SK-N-SH (cell line): Measurements from ENCODE around the gene P2RY6. TPM values are rescaled to one million over a fixed set of nuclear protein-coding genes. Genes with fewer than 3 reads are reported as not detected.

Experiments used
- CTCF ChIA-PET: fragments of 300-600, 350-600 bp; formaldehyde crosslinking; extraction: SDS; loops from one replicate; lab custom pipeline; 2021; lab: Yijun Ruan, JAX
- POLR2A ChIA-PET: fragments of 350-600 bp; sonication (Branson Sonifier 250); formaldehyde crosslinking; extraction: SDS; loops from one replicate; lab custom pipeline; 2020; ENCODE audit warnings: antibody characterized with exemption, inconsistent platforms; lab: Yijun Ruan, JAX
- DNase-seq: peaks from one replicate; pipeline ENCODE4 v3.0.0; 2012
- H2AFZ ChIP-seq: fragments of 200-600 bp; sonication (generic); 2 replicates; pipeline ENCODE4 v1.8.1; 2016; ENCODE audit warnings: antibody characterized with exemption, mild to moderate bottlenecking, low read depth
- H3F3A ChIP-seq: fragments of 200-600 bp; sonication (generic); replicated peaks from 2 replicates; pipeline ENCODE3; 2016; ENCODE audit warnings: antibody characterized with exemption, mild to moderate bottlenecking; ENCODE audit not compliant: insufficient read depth
- H3K27ac ChIP-seq, 2 experiments: fragments of 200-500 bp in 1 of 2; fragments of 200-600 bp in 1 of 2; sonication (Bioruptor generic) in 1 of 2; sonication (generic), shearing (Covaris generic) in 1 of 2; 2 replicates each; pipeline versions ENCODE4 v1.5.1 to v1.6.1; 2014 to 2016; ENCODE audit warnings: low read depth in 2 of 2, inconsistent platforms in 1 of 2, low read length in 1 of 2, mild to moderate bottlenecking in 1 of 2, mixed read lengths in 1 of 2
- H3K27me3 ChIP-seq: fragments of 200-600 bp; sonication (generic), shearing (Covaris generic); 2 replicates; pipeline ENCODE4 v1.6.1; 2016; ENCODE audit warnings: mixed run types; ENCODE audit not compliant: insufficient read depth
- H3K36me3 ChIP-seq, 2 experiments: fragments of 200-500 bp in 1 of 2; fragments of 200-600 bp in 1 of 2; sonication (Bioruptor generic) in 1 of 2; sonication (generic) in 1 of 2; replicated peaks in 1 of 2; 2 replicates each; pipeline versions ENCODE3 to v1.5.1; 2014 to 2016; ENCODE audit warnings: low read length in 1 of 2, mild to moderate bottlenecking in 1 of 2; ENCODE audit not compliant: insufficient read depth in 2 of 2, control insufficient read depth in 1 of 2
- H3K4me1 ChIP-seq, 2 experiments: fragments of 200-500 bp in 1 of 2; fragments of 200-600 bp in 1 of 2; sonication (Bioruptor generic) in 1 of 2; sonication (generic), shearing (Covaris generic) in 1 of 2; 2 replicates each; pipeline versions ENCODE4 v1.5.1 to v1.6.1; 2014 to 2016; ENCODE audit warnings: low read depth in 1 of 2, low read length in 1 of 2, mixed run types in 1 of 2; ENCODE audit not compliant: insufficient read depth in 2 of 2, control insufficient read depth in 1 of 2
- H3K4me2 ChIP-seq: fragments of 200-600 bp; sonication (generic), shearing (Covaris generic); 2 replicates; pipeline ENCODE4 v1.6.1; 2017; ENCODE audit warnings: mixed run types
- H3K4me3 ChIP-seq, 2 experiments: fragments of 200-500 bp in 1 of 2; fragments of 200-600 bp in 1 of 2; sonication (Bioruptor generic) in 1 of 2; sonication (generic), shearing (Covaris generic) in 1 of 2; 2 replicates each; pipeline versions ENCODE4 v1.5.1 to v1.8.1; 2014 to 2016; ENCODE audit warnings: low read depth in 2 of 2, inconsistent platforms in 1 of 2, low read length in 1 of 2, mild to moderate bottlenecking in 1 of 2, mixed read lengths in 1 of 2, moderate library complexity in 1 of 2
- H3K79me2 ChIP-seq: fragments of 200-600 bp; sonication (generic); 2 replicates; pipeline ENCODE4 v1.8.1; 2017; ENCODE audit warnings: mild to moderate bottlenecking; ENCODE audit not compliant: insufficient read depth
- H3K9ac ChIP-seq: fragments of 200-600 bp; sonication (generic); 2 replicates; pipeline ENCODE4 v1.6.1; 2017; ENCODE audit warnings: mixed run types
- H3K9me2 ChIP-seq: fragments of 200-600 bp; sonication (generic); 2 replicates; pipeline ENCODE4 v1.6.1; 2017; ENCODE audit warnings: mixed run types
- H3K9me3 ChIP-seq: fragments of 200-600 bp; sonication (generic); 2 replicates; pipeline ENCODE4 v1.6.1; 2017; ENCODE audit warnings: mixed run types, mild to moderate bottlenecking, moderate library complexity
- H4K20me1 ChIP-seq: fragments of 200-600 bp; sonication (generic); 2 replicates; pipeline ENCODE4 v1.6.1; 2017; ENCODE audit warnings: mild to moderate bottlenecking, mixed run types; ENCODE audit not compliant: insufficient read depth
- NFIC ChIP-seq: IDR thresholded peaks from 2 replicates; pipeline ENCODE4 v1.4.0; 2012; ENCODE audit warnings: borderline replicate concordance
- RCOR1 ChIP-seq: fragments of 150-350 bp; IDR thresholded peaks from 2 replicates; pipeline ENCODE4 v1.6.1; 2017; ENCODE audit warnings: antibody characterized with exemption, low read length
- REST ChIP-seq: IDR thresholded peaks from 2 replicates; pipeline ENCODE4 v1.6.1; 2012; ENCODE audit warnings: mild to moderate bottlenecking, low read depth, low read length, moderate library complexity
- SIN3A ChIP-seq: IDR thresholded peaks from 2 replicates; pipeline ENCODE4 v1.6.1; 2012; ENCODE audit warnings: low read depth, mild to moderate bottlenecking, low read length, moderate library complexity, borderline replicate concordance
- TCF12 ChIP-seq: IDR thresholded peaks from 2 replicates; pipeline ENCODE4 v1.4.0; 2012
- WGBS: methylation state at CpG from one replicate; pipeline ENCODE4 v1.1.6; 2017; ENCODE audit warnings: low lambda C conversion rate; 5-methylcytosine and 5-hydroxymethylcytosine counted together
- polyA plus RNA-seq, 3 experiments: library from polyadenylated mRNA; depleted of rRNA; stranded (reverse); fragments of >200 nt; gene quantifications; 2 replicates each; pipeline ENCODE4 v1.2.3, GENCODE V29; 2012
- TF ChIP-seq, protein P1 (sequence below): IDR thresholded peaks from 2 replicates; pipeline ENCODE4 v1.4.0; 2012; ENCODE audit warnings: low read depth

P2RY6 gene
- polyA plus RNA-seq, 1 of the 3 experiments (the other 2 are of a cell fraction) = 0.15 TPM

- Histone ChIP-seq H3K27ac (peak overlapping the region; percentile 54 to 82), H3K9me3 (no peaks in the 10 kb centered on the region), H2AFZ (no peak overlapping the region)
- POLR2A ChIA-PET = interaction anchor here (1.1 kb wide), 1 partner anchor 18 kb away, joined by 3 read pairs; no protein-coding TSS in a partner anchor
- TF ChIP-seq TCF12 (peak; percentile 82), SIN3A (no peak), RCOR1 (peak; percentile 63; the same call in 1 of the 2 replicates), REST (no peak)
- TF ChIP-seq, protein P1, sequence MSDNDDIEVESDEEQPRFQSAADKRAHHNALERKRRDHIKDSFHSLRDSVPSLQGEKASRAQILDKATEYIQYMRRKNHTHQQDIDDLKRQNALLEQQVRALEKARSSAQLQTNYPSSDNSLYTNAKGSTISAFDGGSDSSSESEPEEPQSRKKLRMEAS = 0 out of 2 replicates have a peak, but pooled peaks have one; percentile 14
- TF ChIP-seq, all 33 proteins: peak for 3
- H4K20me1 ChIP-seq = peaks cover 85% of the 10 kb centered on the region
- peak overlapping the region; percentile 99 for H3K4me2 ChIP-seq
- H3K9ac ChIP-seq = peak overlapping the region; percentile 61; the same call in 1 of the 2 replicates
- peaks cover 98% of the 10 kb centered on the region for H3K79me2 ChIP-seq
- peaks cover 76 to 84% of the 10 kb centered on the region in 2 experiments; a peak in 3 of 4 replicates for H3K4me1 ChIP-seq
- H3F3A ChIP-seq = peaks cover 3% of the 10 kb centered on the region
- 76% methylated on average over 3 of the region's 6 CpGs for WGBS
- CTCF ChIA-PET = interaction anchor here (0.9 to 17.6 kb wide), 10 partner anchors 11 to 348 kb away, joined by 3 to 395 read pairs (median 6); no protein-coding TSS in a partner anchor
- peaks cover 0 to 15% of the 10 kb centered on the region in 2 experiments for H3K36me3 ChIP-seq
- H3K4me3 ChIP-seq = peak overlapping the region; percentile 38 to 86
- peak; percentile 83 for DNase-seq
- H3K9me2 ChIP-seq = no peaks in the 10 kb centered on the region
- no peaks in the 10 kb centered on the region for H3K27me3 ChIP-seq
Observed at GRCh38 chr11:73312851-73313327, 40.8 kb downstream of the P2RY6 start.

GRCh38 chr11:73313652-73314051 is 41.5 kb downstream of the P2RY6 start:
- POLR2A ChIA-PET = no interaction called here
- Histone ChIP-seq H3K36me3 (peaks cover 0 to 15% of the 10 kb centered on the region in 2 experiments), H3K4me2 (peak overlapping the region; percentile 99), H4K20me1 (peaks cover 93% of the 10 kb centered on the region), H3K4me3 (peak overlapping the region in 1 of 2 experiments; percentile 86; a peak in 3 of 4 replicates), H3K9me3 (no peaks in the 10 kb centered on the region), H3K9ac (peak overlapping the region; percentile 61; the same call in 1 of the 2 replicates), H3F3A (no peaks in the 10 kb centered on the region), H3K27me3 (no peaks in the 10 kb centered on the region), H3K9me2 (no peaks in the 10 kb centered on the region), H2AFZ (no peak overlapping the region), H3K79me2 (peaks cover 100% of the 10 kb centered on the region), H3K27ac (peak overlapping the region; percentile 54 to 82; a peak in 2 of 4 replicates), H3K4me1 (peaks cover 76 to 85% of the 10 kb centered on the region in 2 experiments; a peak in 3 of 4 replicates)
- WGBS = 67% methylated on average over 1 of the region's 1 CpG
- CTCF ChIA-PET = interaction anchor here (1.0 to 17.6 kb wide), 8 partner anchors 10 to 347 kb away, joined by 3 to 395 read pairs (median 8); no protein-coding TSS in a partner anchor
- TF ChIP-seq RCOR1 (peak; percentile 3; the same call in 1 of the 2 replicates), NFIC (no peak)
- no peak for DNase-seq
